Measurements from ENCODE around the gene KRT86.
"Not testable (repeated sequence)": the region's sequence is repeated elsewhere in the genome, so short reads cannot be mapped to it uniquely, and the experiment has no call there.

Gene KRT86

GRCh38 chr12:52332381-52332780, 57.9 kb downstream of the KRT86 start:
- DNase-seq (ENCODE audit: extremely low read depth in 1 of 2, low read depth in 1 of 2): no peak

GRCh38 chr12:52333321-52333720, 58.9 kb downstream of the KRT86 start:
- DNase-seq (ENCODE audit: extremely low read depth in 1 of 2, low read depth in 1 of 2): no peak

GRCh38 chr12:52334185-52334584, 59.7 kb downstream of the KRT86 start:
- DNase-seq (ENCODE audit: extremely low read depth in 1 of 2, low read depth in 1 of 2): no peak

- no peak for DNase-seq (ENCODE audit: extremely low read depth in 1 of 2, low read depth in 1 of 2)
Observed at GRCh38 chr12:52335598-52336262, 61.3 kb downstream of the KRT86 start.

GRCh38 chr12:52336641-52337040, 62.2 kb downstream of the KRT86 start:
- DNase-seq (ENCODE audit: extremely low read depth in 1 of 2, low read depth in 1 of 2): no peak

- DNase-seq (ENCODE audit: extremely low read depth in 1 of 2, low read depth in 1 of 2): no peak
Observed at GRCh38 chr12:52337054-52337453, 62.6 kb downstream of the KRT86 start.

- no peak for DNase-seq (ENCODE audit: extremely low read depth in 1 of 2, low read depth in 1 of 2)
Observed at GRCh38 chr12:52338241-52338960, 64.0 kb downstream of the KRT86 start.

- DNase-seq (ENCODE audit: extremely low read depth in 1 of 2, low read depth in 1 of 2): no peak
Observed at GRCh38 chr12:52341066-52341580, 66.7 kb downstream of the KRT86 start.

- DNase-seq (ENCODE audit: extremely low read depth in 1 of 2, low read depth in 1 of 2): no peak
Observed at GRCh38 chr12:52342781-52343490, 68.5 kb downstream of the KRT86 start.

GRCh38 chr12:52343550-52343949, 69.1 kb downstream of the KRT86 start:
- no peak for DNase-seq (ENCODE audit: extremely low read depth in 1 of 2, low read depth in 1 of 2)

GRCh38 chr12:52344111-52344510, 69.7 kb downstream of the KRT86 start:
- DNase-seq (ENCODE audit: extremely low read depth in 1 of 2, low read depth in 1 of 2): no peak

GRCh38 chr12:52345041-52345440, 70.6 kb downstream of the KRT86 start:
- DNase-seq (ENCODE audit: extremely low read depth in 1 of 2, low read depth in 1 of 2): not testable (repeated sequence)

GRCh38 chr12:52346593-52346992, 72.1 kb downstream of the KRT86 start:
- no peak for DNase-seq (ENCODE audit: extremely low read depth in 1 of 2, low read depth in 1 of 2)

GRCh38 chr12:52347016-52347415, 72.6 kb downstream of the KRT86 start:
- DNase-seq (ENCODE audit: extremely low read depth in 1 of 2, low read depth in 1 of 2): no peak

- DNase-seq (ENCODE audit: extremely low read depth in 1 of 2, low read depth in 1 of 2): no peak
Observed at GRCh38 chr12:52347551-52348510, 73.4 kb downstream of the KRT86 start.

- DNase-seq (ENCODE audit: extremely low read depth in 1 of 2, low read depth in 1 of 2): no peak
Observed at GRCh38 chr12:52349196-52349595, 74.8 kb downstream of the KRT86 start.

- DNase-seq (ENCODE audit: extremely low read depth in 1 of 2, low read depth in 1 of 2): no peak
Observed at GRCh38 chr12:52350021-52350620, 75.7 kb downstream of the KRT86 start.

GRCh38 chr12:52350786-52351185, 76.3 kb downstream of the KRT86 start:
- no peak for DNase-seq (ENCODE audit: extremely low read depth in 1 of 2, low read depth in 1 of 2)

- DNase-seq (ENCODE audit: extremely low read depth in 1 of 2, low read depth in 1 of 2): peak; percentile 16 to 23
Observed at GRCh38 chr12:52351196-52352059, 77.0 kb downstream of the KRT86 start.

Data from stimulated activated CD8-positive, alpha-beta memory T cell treated with anti-CD3 and anti-CD28 coated beads, Interleukin-7, amount 100 ng/mL, for 48 hours (primary cell).